Omental fat pad (tissue), 4 donors: ENCODE results near the gene NOX3. TPM values are rescaled to one million over a fixed set of nuclear protein-coding genes. Genes with fewer than 3 reads are reported as not detected.

ENCODE experiments used
- ATAC-seq: fragments of 150-250 bp; one replicate; pipeline ENCODE4 v1.9.1; 2016; ENCODE audit warnings: mild to moderate bottlenecking, moderate library complexity; ENCODE audit not compliant: low FRiP score
- DNase-seq: peaks from one replicate; pipeline ENCODE4 v3.0.0-alpha.2; 2019; ENCODE audit warnings: low spot score
- CTCF ChIP-seq, 3 donors: fragments of 450-650 bp; IDR thresholded peaks; one replicate each; pipeline ENCODE4 v1.5.1; 2016 to 2017; ENCODE audit warnings: antibody characterized with exemption in 3 of 3, mild to moderate bottlenecking in 3 of 3, moderate library complexity in 2 of 3
- total RNA-seq, 4 donors: library from RNA; depleted of rRNA; stranded (reverse); fragments of >200 nt; gene quantifications; one replicate each; pipeline ENCODE4 v1.1.0, GENCODE V29; 2016

NOX3 gene
- total RNA-seq, 4 donors from 2014 or later, result not detected

GRCh38 chr6:155442562-155442961 is 13.1 kb downstream of the NOX3 start:
- TF ChIP-seq CTCF (IDR thresholded peaks at IDR 0.05), result no peak
- ATAC-seq, result no peak
- DNase-seq, result no peak

- no peak for DNase-seq
- TF ChIP-seq CTCF (IDR thresholded peaks at IDR 0.05), result no peak
- ATAC-seq, result no peak
Observed at GRCh38 chr6:155441112-155441465, 14.6 kb downstream of the NOX3 start.

- DNase-seq (no peak), ATAC-seq (no peak)
- no peak for TF ChIP-seq CTCF (IDR thresholded peaks at IDR 0.05)
Observed at GRCh38 chr6:155440398-155441111, 15.1 kb downstream of the NOX3 start.

- no peak for TF ChIP-seq CTCF (IDR thresholded peaks at IDR 0.05)
- DNase-seq (no peak), ATAC-seq (no peak)
Observed at GRCh38 chr6:155439376-155439775, 16.3 kb downstream of the NOX3 start.

GRCh38 chr6:155436981-155437749 is 18.5 kb downstream of the NOX3 start:
- no peak for DNase-seq
- ATAC-seq, result no peak
- no peak for TF ChIP-seq CTCF (IDR thresholded peaks at IDR 0.05)

- DNase-seq (no peak), ATAC-seq (no peak)
- no peak for TF ChIP-seq CTCF (IDR thresholded peaks at IDR 0.05)
Observed at GRCh38 chr6:155434829-155435423, 20.7 kb downstream of the NOX3 start.
